ENCODE results near the gene SLC12A2.

SLC12A2 gene

DNA sequence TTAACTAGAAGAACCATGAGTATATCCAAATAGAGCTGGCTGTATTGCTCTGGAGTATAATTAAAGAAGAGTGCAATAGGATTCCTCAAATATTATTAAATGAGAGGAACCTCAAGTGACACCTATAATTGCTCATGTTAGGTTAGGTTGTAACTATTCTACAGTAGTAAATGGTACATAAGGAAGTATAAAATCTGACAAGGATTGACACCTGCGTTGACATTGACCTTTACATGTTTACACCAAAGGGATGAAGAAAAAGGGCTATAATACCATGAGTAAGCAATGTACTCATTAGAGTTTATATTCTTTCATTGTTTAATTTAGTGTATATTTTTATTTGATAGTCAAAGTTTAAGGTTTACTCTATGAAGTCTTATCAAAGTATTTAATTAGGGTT is 48.9 kb downstream of the SLC12A2 start:
- in situ Hi-C loops (cut with HindIII; ENCODE audit: low pct_ligation_motif_present, low sequenced_read_pairs), result no loop called here
- H3K4me3 ChIP-seq (ENCODE audit: low read depth, low read length), result no peak overlapping the region
- H3K27ac ChIP-seq, result no peak overlapping the region
- no peaks in the 10 kb centered on the region for H3K36me3 ChIP-seq (replicated peaks)
- no peaks in the 10 kb centered on the region for H3K27me3 ChIP-seq (replicated peaks)
- no peak for DNase-seq
- TF ChIP-seq, protein P1, sequence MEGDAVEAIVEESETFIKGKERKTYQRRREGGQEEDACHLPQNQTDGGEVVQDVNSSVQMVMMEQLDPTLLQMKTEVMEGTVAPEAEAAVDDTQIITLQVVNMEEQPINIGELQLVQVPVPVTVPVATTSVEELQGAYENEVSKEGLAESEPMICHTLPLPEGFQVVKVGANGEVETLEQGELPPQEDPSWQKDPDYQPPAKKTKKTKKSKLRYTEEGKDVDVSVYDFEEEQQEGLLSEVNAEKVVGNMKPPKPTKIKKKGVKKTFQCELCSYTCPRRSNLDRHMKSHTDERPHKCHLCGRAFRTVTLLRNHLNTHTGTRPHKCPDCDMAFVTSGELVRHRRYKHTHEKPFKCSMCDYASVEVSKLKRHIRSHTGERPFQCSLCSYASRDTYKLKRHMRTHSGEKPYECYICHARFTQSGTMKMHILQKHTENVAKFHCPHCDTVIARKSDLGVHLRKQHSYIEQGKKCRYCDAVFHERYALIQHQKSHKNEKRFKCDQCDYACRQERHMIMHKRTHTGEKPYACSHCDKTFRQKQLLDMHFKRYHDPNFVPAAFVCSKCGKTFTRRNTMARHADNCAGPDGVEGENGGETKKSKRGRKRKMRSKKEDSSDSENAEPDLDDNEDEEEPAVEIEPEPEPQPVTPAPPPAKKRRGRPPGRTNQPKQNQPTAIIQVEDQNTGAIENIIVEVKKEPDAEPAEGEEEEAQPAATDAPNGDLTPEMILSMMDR (IDR thresholded peaks at IDR 0.05; ENCODE audit: low read depth, low read length, missing control alignments), result no peak

DNA sequence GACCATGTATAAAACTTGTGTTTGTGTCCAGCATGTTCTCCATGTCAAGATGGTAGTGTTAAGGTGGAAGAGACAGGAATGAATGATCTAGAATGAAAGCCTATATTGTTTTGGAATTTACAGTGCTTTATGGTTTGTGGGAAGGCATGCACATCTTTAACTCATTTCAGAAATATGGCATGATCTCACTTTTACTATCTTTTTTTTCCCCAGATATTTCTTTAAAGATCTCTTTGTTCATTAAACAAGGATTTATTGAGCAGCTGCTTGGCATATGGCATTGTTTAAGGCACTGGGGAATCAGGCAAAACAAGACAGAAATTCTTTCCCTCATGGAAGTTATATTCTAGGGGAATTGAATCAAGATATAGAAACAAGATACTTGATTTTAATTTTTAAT is 51.7 kb downstream of the SLC12A2 start:
- TF ChIP-seq, protein P1 (IDR thresholded peaks at IDR 0.05; ENCODE audit: low read depth, low read length, missing control alignments), result no peak
- Histone ChIP-seq H3K27ac (no peak overlapping the region), H3K27me3 (replicated peaks) (no peaks in the 10 kb centered on the region), H3K4me3 (ENCODE audit: low read depth, low read length) (no peak overlapping the region), H3K36me3 (replicated peaks) (no peaks in the 10 kb centered on the region)
- in situ Hi-C loops (cut with HindIII; ENCODE audit: low pct_ligation_motif_present, low sequenced_read_pairs), result no loop called here
- DNase-seq, result no peak

DNA sequence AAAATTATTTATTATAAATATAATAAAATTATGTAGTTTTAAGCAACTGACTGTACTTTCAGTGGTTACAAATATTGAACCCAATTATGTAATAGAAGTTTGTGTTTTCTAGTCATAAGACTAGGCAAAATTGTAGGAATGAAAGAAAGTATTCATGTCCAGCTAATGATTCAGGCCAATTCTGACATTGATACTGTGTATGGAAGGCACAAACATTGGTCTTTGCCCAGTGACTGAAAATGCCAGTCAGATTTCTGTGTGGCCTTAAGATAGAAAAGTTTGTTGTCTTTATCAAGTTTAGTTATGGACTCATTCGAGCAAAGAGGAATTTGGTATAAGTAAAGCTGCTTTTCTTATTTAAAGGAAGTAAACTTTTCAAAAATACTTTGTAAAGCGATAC is 60.3 kb downstream of the SLC12A2 start:
- Histone ChIP-seq H3K4me3 (ENCODE audit: low read depth, low read length) (no peak overlapping the region), H3K27me3 (replicated peaks) (no peaks in the 10 kb centered on the region), H3K36me3 (replicated peaks) (peaks cover 5% of the 10 kb centered on the region), H3K27ac (no peak overlapping the region)
- TF ChIP-seq, protein P1 (IDR thresholded peaks at IDR 0.05; ENCODE audit: low read depth, low read length, missing control alignments), result no peak
- in situ Hi-C loops (cut with HindIII; ENCODE audit: low pct_ligation_motif_present, low sequenced_read_pairs), result no loop called here
- DNase-seq, result no peak

DNA sequence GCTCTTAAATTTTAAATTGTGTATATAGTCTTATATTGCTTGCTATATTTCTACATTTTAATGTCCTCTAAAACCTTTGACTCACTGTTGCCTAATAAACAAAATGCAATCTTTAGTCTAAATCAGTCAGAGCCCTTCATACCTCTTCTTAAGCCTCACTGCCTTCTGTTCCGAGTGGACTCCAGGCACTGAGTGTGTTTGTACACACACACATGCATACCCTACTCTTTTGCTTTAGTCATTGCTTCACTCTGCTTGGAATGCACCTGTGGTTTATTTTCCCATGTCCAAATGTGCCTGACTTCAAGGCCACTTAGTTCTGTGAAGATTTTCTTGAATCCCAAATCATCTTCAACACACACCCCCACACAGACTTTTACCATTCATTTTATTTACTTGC is 60.9 kb downstream of the SLC12A2 start:
- H3K4me3 ChIP-seq (ENCODE audit: low read depth, low read length), result no peak overlapping the region
- in situ Hi-C loops (cut with HindIII; ENCODE audit: low pct_ligation_motif_present, low sequenced_read_pairs), result no loop called here
- no peak overlapping the region for H3K27ac ChIP-seq
- H3K27me3 ChIP-seq (replicated peaks), result no peaks in the 10 kb centered on the region
- peaks cover 5% of the 10 kb centered on the region for H3K36me3 ChIP-seq (replicated peaks)
- TF ChIP-seq, protein P1 (IDR thresholded peaks at IDR 0.05; ENCODE audit: low read depth, low read length, missing control alignments), result no peak
- peak; percentile 21 for DNase-seq

DNA sequence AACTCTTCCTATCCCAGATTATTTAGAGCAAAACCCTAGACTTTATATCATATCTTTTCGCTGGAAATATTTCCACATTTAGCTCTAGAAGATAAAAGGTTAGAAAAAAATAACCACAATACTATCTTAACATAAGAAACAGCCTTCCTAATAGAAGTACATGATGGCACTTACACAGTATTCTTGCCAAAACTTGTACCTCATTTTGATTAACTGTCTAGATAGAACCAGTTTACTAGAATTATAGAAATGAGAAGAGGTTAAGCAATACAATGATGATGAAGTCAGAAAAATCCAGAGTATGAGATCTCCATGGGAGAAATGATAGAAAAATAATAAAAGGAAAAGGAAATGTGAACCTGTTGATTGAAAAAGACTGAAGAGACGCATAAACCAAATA is 63.1 kb downstream of the SLC12A2 start:
- no peak overlapping the region for H3K27ac ChIP-seq
- peaks cover 5% of the 10 kb centered on the region for H3K36me3 ChIP-seq (replicated peaks)
- DNase-seq, result no peak
- in situ Hi-C loops (cut with HindIII; ENCODE audit: low pct_ligation_motif_present, low sequenced_read_pairs), result no loop called here
- TF ChIP-seq, protein P1 (IDR thresholded peaks at IDR 0.05; ENCODE audit: low read depth, low read length, missing control alignments), result no peak
- H3K27me3 ChIP-seq (replicated peaks), result no peaks in the 10 kb centered on the region
- H3K4me3 ChIP-seq (ENCODE audit: low read depth, low read length), result no peak overlapping the region

DNA sequence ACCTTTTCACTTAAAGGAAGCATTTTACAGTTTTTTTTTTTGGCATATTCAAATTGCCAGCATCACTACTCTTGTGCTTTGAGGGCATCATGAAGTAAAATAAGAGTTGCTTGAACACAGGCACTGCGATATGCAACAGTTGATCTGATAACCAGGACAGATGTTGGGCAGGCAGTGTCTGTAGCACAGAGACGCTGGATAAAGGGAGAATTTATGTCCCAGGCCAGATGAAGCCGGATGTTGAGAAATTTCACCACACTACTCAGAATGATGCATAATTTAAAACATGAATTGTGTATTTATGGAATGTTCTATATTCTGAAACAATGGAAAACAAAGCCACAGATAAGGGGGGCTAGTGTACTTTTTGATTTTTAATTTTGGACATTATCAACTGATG is 71.4 kb downstream of the SLC12A2 start:
- in situ Hi-C loops (cut with HindIII; ENCODE audit: low pct_ligation_motif_present, low sequenced_read_pairs), result no loop called here
- Histone ChIP-seq H3K27ac (no peak overlapping the region), H3K4me3 (ENCODE audit: low read depth, low read length) (no peak overlapping the region), H3K27me3 (replicated peaks) (no peaks in the 10 kb centered on the region), H3K36me3 (replicated peaks) (peaks cover 4% of the 10 kb centered on the region)
- TF ChIP-seq, protein P1 (IDR thresholded peaks at IDR 0.05; ENCODE audit: low read depth, low read length, missing control alignments), result no peak
- DNase-seq, result no peak
